Measurements from ENCODE around the gene STT3B.
"Not testable (repeated sequence)": the region's sequence is repeated elsewhere in the genome, so short reads cannot be mapped to it uniquely, and the experiment has no call there.

The STT3B gene

DNA sequence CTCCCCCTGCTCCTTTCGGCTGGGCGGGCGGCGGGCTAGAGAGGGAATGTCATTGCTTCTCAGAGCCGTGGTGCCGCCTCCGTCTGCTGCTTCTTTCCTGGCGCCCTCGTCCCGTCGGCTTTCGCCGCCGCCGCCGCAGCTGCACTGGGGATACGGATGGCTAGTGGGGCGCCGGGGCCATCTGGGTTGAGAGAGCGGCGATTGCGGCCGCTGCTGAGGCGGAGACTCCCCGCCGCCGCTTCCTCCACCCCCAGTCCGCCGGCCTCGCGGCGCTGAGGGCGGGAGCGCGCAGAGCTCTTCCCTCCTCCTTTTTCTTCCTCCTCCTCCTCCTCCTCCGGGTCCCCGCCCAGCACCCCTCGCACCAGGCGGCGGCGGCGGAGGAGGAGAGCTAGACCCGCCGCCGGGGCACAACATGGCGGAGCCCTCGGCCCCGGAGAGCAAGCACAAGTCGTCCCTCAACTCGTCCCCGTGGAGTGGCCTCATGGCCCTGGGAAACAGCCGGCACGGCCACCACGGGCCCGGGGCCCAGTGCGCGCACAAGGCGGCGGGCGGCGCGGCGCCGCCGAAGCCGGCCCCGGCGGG is at the start of gene STT3B:
Gene STT3B (plus strand): TSS at position 339 of the 582 bp plus-strand sequence. CDS start 74 bp downstream, at position 413.
- peak; percentile 77 for DNase-seq (ENCODE audit: low spot score)

DNA sequence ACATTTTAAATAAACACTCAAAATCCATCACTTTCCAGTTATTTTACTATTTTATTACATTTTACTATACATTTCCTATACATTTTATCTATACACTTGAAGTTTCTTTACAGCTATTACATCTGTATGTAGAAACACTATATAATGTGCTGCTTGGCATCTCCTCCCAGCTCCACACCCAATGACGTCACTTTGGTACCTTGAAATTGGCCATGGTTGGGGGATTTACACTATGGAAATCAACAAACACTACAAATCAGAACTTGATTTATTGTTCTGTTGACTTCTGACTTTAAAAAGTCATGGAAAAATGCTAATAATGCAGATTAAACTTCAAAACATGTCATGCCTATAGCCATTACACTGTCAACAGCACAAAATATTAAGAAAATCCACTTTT is 48.9 kb upstream of the STT3B start:
- DNase-seq (ENCODE audit: low spot score): no peak

DNA sequence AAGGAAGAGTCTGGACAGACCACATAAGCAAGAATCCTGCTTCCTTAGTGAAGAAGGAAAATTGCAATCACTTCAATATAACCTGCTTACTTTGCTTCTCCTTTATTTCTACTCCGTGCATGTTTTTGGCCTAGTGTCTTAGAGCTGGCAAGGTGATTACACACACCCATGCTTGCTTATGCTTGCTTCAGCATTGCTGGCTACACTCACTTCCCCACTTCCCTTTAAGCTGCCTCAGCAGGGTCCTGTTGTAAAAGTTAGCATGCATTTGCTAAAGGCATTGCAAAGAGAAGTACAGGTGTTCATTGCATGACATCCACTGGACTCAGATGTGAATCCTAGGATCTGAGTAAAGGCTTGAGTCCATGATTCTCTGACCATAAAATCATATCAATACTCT is 47.5 kb upstream of the STT3B start:
- no peak for DNase-seq (ENCODE audit: low spot score)

DNA sequence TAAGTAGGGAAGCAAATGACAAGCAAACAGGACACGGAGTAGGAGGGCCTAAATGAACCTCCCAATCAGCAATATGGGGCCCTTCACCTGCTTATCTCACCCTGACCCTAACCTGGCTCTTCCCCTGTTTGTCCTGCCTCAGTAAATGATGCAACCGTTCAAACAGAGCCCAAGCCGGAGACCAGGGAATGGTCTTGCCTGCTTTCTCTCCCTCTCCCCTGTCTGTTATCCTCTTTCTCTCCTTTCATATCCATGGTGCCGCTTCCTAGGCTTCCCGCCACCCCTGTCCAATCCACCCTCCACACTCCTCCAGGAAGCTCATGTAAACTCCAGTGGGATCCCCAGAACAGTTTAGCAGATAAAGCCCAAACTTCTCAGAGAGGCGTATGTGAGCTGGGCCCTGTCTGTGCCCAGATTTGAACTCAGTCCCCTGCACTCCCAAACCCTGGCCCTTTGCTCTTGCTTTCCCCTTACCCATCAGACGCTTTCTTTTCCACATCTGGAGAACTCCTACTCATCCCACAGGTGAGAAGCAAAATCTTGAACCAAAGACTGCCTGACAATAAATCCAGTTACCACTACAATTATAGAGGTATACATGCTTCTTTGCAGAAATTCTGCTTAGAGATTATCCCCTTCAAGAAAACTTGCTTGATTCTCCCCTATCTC is 45.7 kb upstream of the STT3B start:
- DNase-seq (ENCODE audit: low spot score): no peak

DNA sequence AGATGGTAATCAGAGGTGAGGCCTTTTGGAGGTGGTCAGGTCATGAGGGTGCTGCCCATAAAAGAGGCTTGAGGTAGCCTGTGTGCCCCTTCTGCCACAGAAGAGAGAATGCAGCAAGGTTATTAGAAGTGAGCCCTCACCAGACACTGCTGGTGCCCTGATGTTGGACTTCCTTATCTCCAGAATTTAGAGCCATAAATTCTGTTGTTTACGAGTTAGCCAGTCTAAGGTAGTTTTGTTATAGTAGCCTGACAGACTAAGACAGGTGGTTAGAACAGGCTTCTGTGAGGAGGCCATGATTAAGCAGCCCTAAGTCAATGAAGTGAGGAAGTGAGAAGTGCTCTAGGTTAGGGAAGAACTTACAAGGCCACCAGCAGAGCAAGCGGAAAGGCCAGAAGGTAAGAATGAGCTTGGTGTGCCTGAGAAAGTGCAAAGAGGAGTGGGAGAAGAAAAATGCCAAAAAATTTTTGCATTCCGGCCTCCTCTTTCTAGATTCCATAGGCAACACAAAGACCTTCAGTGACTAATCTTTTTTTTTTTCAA is 44.2 kb upstream of the STT3B start:
- DNase-seq (ENCODE audit: low spot score): no peak

DNA sequence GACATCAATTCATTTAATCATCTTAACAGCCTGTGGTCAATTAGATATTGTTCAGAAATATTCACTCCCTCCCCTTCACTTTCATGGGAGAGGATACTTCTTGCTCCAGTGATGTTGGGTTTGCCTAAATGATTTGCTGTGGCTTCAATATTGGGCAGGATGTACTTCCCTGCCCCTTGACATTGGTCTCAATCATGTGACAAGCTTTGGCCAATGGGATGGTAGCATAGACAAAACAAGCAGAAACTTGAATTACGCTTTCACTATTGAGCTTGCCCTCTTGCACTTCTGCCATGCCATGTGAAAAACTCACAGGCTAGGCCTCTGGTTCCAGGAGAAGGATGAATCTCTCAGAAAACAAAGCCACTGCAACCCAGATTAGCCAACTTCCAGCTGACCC is 42.2 kb upstream of the STT3B start:
- no peak for DNase-seq (ENCODE audit: low spot score)

DNA sequence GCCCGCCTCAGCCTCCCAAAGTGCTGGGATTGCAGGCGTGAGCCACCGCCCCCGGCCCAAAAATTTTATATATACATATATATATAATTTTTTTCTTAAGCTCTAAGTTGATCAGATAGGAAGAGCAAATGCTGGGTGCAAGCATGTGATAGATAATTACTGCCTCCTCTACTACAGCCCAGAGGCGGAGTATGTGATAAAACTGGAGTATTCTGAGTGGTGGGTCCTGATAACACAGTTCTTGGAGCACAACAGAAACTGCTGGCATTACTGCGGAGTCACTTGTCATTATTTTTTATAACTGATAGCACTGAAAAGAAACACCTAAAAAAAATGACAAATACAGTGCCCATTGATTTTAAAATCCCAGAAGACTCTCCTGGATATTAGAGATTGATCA is 41.1 kb upstream of the STT3B start:
- no peak for DNase-seq (ENCODE audit: low spot score)

DNA sequence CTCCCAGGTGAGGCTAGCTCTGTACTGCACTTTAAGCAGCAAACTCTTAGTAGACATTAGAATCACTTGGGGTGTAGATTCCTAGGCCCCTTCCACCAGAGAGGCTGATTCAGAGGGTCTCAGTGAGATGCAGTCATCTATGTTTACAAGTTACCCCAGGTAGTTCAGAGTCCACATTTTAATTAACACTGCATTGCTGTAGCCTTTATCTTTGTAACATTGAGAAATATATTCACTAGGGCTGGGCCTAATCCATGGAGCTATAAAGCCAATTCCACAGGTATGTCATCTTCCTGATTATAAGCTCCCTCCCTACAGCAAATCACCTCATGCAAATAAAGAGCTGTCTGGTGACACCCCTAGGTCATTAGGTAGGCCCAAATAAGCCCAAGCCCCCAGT is 39.6 kb upstream of the STT3B start:
- DNase-seq (ENCODE audit: low spot score): no peak

DNA sequence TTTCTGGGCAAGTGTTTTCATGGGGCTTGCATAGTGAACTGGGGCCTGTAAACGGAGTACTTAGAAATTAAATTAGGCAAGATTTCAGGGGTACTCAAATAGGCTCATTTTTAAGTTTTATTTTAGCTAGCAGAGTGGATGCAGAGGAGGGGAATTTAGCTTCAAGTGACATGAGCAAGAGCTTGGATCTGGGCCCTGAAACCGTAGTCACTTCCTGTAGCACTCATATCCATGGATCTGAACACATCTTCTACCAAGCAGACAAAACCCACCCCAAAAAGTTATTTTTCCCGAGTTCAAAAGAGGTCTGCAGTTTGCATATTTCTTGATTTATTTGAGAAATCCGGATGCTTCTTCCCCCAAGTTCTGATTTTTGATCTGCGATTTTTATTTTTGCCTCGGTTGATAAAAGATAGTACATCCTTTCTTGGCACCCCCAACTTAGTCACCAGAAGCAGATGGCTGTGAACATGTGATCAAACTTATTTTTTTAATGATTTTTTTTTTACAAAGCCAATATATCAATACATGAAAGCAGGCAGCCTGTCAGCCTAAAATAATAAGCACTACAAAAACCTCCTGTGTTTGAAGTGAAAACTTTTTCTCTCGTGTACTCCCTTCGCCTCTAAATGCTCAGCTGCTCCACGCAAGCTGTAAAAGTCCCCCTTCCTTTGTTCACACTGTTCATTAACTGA is 36.6 kb upstream of the STT3B start:
- DNase-seq (ENCODE audit: low spot score): no peak

DNA sequence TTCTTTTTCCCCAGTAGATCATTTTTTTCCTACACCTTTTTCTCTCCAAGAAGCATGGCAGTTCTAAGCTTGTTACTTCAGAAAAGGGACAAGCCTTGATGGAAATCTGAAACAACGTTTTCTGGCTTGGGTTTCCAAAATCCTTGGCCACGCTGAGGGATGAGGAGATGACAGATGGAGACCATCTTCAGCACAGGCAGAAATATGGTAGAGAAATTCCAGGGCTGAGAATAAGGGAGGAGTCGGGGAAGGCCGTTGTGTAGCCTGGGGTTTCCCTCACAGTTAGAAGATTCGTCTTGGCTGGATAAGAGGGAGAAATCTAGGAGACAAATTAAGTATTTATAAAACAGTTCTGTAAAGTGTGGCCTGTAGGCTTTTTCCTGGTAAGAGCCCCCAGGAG is 33.9 kb upstream of the STT3B start:
- DNase-seq (ENCODE audit: low spot score): no peak

DNA sequence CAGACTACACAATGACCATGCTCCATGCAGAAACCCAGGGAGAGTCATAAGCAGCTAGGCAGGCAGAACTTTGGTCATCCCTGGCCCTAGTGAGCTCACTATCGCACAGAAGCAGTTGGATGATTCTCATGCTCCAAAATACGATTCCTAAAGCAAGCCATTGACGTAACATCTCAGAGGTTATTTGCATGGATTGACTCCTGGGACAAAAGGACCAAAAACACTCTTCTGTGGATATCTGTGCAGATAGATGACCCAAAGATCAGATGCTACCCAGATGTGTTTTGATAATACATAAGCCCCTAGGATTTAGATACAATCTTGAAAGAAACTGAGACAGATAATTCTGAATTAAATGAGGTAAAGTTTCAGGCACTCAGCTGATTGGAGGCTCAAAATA is 33.4 kb upstream of the STT3B start:
- no peak for DNase-seq (ENCODE audit: low spot score)

DNA sequence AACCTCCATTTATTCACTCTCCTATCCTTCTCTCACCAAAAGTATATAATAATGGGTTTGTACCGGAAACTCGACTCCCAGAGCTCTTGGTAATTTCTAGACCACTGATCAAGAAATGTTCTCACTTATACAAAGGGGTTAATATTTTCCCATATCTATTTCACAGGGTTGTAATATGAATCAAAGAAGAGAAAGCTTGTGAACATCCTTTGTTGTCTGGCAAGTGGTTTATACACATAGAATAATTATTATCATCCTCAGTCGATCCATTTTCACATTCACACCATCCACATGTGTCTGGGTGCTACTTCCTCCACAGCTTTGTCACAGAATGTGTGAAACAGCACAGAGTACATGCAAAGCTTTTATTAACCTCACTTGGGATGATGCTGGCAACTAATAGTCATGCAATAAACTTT is 29.9 kb upstream of the STT3B start:
- no peak for DNase-seq (ENCODE audit: low spot score)

DNA sequence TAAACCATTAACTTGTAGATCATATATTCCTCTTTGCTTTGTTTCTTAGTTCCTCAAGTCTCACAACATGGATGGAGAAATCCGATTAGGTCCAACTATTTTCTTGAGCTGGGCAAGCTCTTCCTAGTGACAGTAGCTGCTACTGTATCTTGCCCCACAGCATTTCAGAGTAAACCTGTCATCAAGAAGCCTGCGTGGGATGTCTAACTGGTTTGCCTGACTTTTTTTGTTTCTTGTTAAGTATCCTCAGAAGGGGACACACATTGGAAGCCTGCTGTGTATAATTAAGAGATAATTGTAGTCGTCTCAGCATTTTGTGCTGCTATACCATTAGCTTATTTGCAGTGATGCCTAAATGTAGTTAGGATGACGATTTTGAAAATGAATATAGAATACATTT is 29.3 kb upstream of the STT3B start:
- DNase-seq (ENCODE audit: low spot score): no peak

DNA sequence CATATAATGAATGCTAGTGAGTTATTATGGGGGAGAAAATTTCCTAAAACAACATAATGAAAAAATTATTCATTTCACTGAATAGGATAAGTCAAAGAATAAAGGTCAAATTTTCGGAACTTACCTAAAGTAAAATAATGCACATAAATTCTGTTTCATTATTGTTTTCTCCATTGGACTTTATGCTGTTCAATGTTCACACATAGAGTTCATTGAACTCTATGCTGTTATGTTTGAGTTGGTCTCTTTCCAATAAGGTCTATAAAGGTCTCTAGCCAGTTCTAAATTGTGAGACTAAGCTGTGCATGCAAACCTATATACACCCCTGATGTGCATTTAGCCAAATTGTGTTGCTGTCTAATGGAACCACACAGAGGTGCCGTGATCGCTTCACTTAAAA is 28.5 kb upstream of the STT3B start:
- DNase-seq (ENCODE audit: low spot score): no peak

DNA sequence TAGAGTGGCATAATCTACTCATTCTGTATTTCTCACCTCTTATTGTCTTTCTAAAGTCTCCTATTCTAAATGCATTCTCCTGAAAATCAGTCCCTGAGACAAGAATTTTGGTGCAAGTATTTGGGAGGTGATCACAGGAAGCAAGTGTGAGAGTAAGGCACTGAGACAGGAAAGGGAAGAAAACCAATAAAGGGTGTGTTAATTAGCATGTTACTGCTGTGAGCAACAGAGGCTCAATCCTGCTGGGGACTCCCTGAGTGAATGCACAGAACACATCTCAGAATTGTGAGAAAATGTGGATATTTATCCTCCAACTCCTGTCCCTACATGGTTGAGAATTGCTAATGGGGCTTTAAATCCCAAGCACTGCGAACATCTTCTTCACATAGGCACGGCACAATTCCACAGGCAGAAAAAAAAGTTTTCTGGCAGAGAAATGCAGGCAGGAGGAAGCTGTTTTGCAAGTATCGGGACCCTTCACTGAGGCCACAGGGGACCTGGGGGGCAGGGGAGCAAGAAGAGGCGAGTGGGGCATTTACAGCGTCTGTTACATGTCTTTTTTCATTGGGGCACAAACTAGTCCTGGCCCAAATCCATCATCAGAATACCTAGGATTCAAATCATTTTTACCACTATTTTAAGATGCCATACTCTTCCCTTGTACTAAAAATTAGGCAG is 27.2 kb upstream of the STT3B start:
- no peak for DNase-seq (ENCODE audit: low spot score)

DNA sequence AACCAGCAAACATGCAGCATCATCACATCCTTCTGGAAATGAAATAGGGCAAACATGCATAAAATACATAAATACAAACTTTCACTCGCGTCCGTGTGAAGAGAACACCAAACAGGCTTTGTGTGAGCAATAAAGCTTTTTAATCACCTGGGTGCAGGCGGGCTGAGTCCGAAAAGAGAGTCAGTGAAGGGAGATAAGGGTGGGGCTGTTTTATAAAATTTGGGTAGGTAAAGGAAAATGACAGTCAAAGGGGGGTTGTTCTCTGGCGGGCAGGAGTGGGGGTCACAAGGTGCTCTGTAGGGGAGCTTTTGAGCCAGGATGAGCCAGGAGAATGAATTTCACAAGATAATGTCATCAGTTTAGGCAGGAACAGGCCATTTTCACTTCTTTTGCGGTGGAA is 26.2 kb upstream of the STT3B start:
- DNase-seq (ENCODE audit: low spot score): not testable (repeated sequence)

DNA sequence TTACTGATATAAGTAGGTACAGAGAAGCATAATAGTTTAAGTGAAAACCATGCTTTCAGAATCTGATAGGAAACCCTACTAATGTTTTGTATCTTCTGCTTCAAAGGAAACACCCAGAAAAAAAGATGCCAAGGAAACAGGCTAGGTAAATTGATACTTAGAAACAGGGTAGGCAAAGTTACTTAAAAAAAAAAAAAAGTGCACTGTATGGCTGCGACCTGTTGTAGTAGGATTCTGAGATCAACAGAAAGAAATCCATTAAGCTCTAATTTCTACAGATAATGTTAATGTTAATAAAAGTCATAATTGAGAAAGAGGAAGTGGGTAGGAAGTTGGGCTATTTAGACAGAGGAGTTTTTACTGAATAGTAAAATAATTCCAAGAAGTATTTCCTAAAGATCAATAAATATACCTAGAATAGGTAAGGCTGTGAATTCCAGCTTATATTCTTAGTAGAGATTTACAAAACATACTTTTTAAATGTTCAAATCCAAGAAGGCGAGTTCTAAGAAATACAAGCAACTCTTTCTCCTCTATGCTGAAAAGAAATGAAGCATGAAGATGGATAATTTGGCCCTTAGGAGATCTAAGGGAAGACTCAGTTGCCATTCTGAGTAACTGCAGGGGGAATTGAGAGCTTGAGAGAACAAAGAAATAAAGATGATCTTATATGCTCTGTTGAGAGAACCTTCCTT is 24.1 kb upstream of the STT3B start:
- no peak for DNase-seq (ENCODE audit: low spot score)

DNA sequence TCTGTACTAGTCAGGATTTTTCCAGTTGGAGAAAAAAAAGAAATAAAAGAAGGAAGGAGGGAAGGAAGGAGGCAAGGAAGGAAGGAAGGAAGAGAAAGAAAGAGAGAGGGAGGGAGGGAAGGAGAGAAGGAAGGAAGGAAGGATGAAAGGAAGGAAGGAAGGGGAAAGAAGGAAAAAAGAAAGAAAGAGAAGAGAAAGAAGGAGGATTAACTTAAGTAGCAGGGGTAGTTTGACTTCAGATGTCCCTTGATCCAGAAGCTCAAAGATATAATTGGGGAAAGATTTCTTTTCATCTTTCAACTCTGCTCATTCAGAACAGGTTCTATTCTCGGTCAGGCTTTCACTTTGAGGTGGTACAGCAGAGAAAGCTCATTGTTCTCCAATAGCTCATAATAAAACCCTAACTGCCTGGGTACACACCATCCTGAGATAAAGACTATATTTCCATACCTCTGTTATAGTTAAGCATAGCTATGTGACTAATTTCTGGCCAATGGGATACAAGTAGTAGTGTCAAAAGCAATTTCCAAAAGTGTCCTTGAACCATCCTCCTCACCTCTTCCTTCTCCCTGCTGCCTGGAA is 23.5 kb upstream of the STT3B start:
- DNase-seq (ENCODE audit: low spot score): no peak

DNA sequence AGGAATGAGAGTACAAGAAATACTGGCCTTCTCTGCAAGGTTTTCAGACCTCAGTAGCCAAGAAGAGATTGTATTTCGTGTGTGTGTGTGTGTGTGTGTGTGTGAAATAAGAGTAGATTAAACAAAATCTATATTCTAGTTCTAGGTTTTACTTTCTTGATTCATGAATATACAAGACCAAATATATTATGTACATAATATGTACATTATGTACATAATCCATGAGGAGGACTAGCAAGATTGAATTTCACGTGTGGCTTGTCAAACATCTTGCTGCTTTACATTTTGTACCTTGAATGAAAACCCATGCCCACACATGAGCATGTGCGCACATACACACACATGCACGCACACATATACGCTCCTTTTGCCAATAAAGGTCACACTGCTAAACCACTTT is 18.2 kb upstream of the STT3B start:
- no peak for DNase-seq (ENCODE audit: low spot score)

DNA sequence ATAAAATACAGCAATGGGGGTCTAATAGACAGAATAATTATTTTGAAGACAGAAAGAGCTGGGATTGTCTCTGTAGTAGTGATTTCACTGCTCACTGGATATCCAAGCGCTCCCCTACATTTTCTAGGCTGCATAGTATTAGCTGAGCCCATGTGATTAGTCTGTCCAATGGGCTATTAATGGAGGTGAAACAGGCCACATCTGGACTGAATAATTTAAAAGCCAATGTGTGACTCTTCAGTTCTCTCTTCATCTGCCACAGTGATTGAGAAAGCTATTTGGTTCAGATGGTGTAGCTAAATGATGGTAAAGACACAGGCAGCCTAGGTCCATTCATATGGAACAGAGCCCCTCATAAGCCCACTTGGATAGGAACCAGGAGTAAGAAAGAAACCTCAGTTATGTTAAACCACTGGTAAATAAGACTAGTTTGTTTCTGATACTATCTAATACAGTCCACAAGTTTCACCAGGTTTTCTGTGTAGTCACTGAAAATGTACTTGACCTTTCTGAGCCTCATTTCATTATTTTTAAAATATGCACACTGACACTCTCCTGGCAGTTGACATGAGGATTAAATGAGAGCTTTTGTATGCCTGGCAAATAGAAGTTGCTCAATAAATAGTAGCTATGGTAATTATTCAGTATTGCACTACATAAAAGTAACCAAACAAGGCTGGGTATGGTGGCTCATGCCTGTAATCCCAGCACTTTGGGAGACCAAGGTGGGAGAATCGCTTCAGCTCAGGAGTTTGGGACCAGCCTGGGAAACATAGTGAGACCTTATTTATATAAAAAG is 17.0 kb upstream of the STT3B start:
- DNase-seq (ENCODE audit: low spot score): no peak

DNA sequence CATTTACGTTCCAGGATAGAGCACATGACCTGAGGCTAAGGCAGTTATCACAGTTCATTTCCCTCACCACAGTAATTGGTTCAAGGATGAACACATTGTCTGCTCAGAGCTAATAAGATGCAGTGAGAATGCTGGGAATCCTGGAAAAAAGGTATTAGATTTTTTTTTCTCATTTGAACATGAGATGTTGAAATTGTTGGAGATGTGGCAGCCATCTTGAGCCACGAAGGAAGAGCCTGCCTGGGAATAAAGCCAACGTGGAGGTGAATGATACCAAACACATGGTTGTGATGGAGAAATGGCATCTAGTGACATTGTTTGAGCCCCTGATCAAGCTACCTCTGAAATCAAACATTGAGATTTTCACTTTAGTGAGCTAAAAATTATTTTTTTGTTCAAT is 16.0 kb upstream of the STT3B start:
- DNase-seq (ENCODE audit: low spot score): no peak

Measured in pons (tissue), 1 donor.